Measurements from ENCODE around the gene FAM78B.

DNA sequence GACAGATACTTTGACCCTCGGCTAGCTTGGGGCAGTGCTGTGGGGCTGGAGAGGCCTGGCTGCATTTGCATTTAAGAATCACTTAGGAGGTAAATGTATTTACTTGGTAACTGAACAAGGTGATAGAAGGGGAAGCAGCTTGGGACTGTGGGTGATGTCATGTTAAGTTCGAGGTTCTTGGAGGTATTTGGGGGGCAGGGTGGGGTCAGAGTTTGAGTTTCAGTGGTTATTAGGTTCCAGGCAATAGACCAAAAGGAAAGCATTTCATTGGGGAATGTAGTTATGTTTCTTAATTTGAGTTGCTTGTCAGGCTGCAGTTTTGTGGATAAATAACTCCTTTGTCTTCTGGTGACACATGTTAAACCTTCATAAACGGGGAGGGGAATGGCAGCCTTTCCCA, 2.4 kb upstream of the FAM78B start:
- TF ChIP-seq, protein P1, sequence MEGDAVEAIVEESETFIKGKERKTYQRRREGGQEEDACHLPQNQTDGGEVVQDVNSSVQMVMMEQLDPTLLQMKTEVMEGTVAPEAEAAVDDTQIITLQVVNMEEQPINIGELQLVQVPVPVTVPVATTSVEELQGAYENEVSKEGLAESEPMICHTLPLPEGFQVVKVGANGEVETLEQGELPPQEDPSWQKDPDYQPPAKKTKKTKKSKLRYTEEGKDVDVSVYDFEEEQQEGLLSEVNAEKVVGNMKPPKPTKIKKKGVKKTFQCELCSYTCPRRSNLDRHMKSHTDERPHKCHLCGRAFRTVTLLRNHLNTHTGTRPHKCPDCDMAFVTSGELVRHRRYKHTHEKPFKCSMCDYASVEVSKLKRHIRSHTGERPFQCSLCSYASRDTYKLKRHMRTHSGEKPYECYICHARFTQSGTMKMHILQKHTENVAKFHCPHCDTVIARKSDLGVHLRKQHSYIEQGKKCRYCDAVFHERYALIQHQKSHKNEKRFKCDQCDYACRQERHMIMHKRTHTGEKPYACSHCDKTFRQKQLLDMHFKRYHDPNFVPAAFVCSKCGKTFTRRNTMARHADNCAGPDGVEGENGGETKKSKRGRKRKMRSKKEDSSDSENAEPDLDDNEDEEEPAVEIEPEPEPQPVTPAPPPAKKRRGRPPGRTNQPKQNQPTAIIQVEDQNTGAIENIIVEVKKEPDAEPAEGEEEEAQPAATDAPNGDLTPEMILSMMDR (IDR thresholded peaks at IDR 0.05), result no peak
- no peak for TF ChIP-seq POLR2A (IDR thresholded peaks at IDR 0.05)

Data from lower leg skin (tissue), 3 donors.